Astrocyte of the cerebellum (primary cell): ENCODE results near the gene CHST15.
"Not testable (repeated sequence)": the region's sequence is repeated elsewhere in the genome, so short reads cannot be mapped to it uniquely, and the experiment has no call there.

Source experiments
- DNase-seq: peaks from one replicate; pipeline ENCODE4 v3.0.0-alpha.2; 2011; ENCODE audit warnings: low read depth
- H3K4me3 ChIP-seq: 2 replicates; pipeline ENCODE4 v1.5.1; 2011; ENCODE audit warnings: mild to moderate bottlenecking, low read depth, low read length, moderate library complexity
- CTCF ChIP-seq: IDR thresholded peaks from 2 replicates; pipeline ENCODE4 v1.5.1; 2012; ENCODE audit warnings: low read length, low read depth, moderate library complexity, mild to moderate bottlenecking; ENCODE audit errors: missing control alignments
- in situ Hi-C: cut with HindIII; loops from 2 replicates; pipeline ENCODE4 v1.10.0; 2017; ENCODE audit warnings: low sequenced_read_pairs

CHST15 gene

GRCh38 chr10:124096494-124096893, 3.1 kb upstream of the CHST15 start:
- TF ChIP-seq CTCF = no peak
- DNase-seq = no peak
- in situ Hi-C loops = no loop called here
- no peak overlapping the region for H3K4me3 ChIP-seq

GRCh38 chr10:124095801-124096200, 2.4 kb upstream of the CHST15 start:
- in situ Hi-C loops = not testable (repeated sequence)

GRCh38 chr10:124095096-124095495, 1.7 kb upstream of the CHST15 start:
- TF ChIP-seq CTCF = no peak
- no peak overlapping the region for H3K4me3 ChIP-seq
- in situ Hi-C loops = no loop called here

More at GRCh38 chr10:124095801-124096200, 2.4 kb upstream of the CHST15 start:
- not testable (repeated sequence) for DNase-seq, H3K4me3 ChIP-seq

GRCh38 chr10:124094419-124094785, 1.0 kb upstream of the CHST15 start:
- in situ Hi-C loops = no loop called here
- no peak for DNase-seq
- H3K4me3 ChIP-seq = no peak overlapping the region
- TF ChIP-seq CTCF = no peak

More at GRCh38 chr10:124095096-124095495, 1.7 kb upstream of the CHST15 start:
- no peak for DNase-seq

- peak overlapping the region; percentile 58 for H3K4me3 ChIP-seq
- in situ Hi-C loops, DNase-seq: not testable (repeated sequence)
Measured at GRCh38 chr10:124093774-124094418, 498 bp upstream of the CHST15 start.

GRCh38 chr10:124092250-124092859, 1.0 kb downstream of the CHST15 start:
- peak overlapping the region; percentile 58 for H3K4me3 ChIP-seq
- no peak for DNase-seq
- in situ Hi-C loops = no loop called here
- TF ChIP-seq CTCF = no peak

GRCh38 chr10:124091646-124092249, 1.6 kb downstream of the CHST15 start:
- H3K4me3 ChIP-seq = peak overlapping the region; percentile 58
- no peak for TF ChIP-seq CTCF
- DNase-seq = no peak
- in situ Hi-C loops = no loop called here
